GM21576 (cell line): Measurements from ENCODE around the gene KAT2A.

ENCODE experiments used
- ATAC-seq: cut with Tn5 transposase; IDR thresholded peaks from one replicate; pipeline ENCODE4 v1.9.1; 2021; ENCODE audit warnings: mild to moderate bottlenecking, moderate library complexity; ENCODE audit not compliant: unreplicated experiment

Gene KAT2A

GRCh38 chr17:42135664-42136653, 14.8 kb upstream of the KAT2A start:
- no peak for ATAC-seq

GRCh38 chr17:42135151-42135550, 14.0 kb upstream of the KAT2A start:
- no peak for ATAC-seq

GRCh38 chr17:42133461-42134041, 12.4 kb upstream of the KAT2A start:
- peak; percentile 47 for ATAC-seq

GRCh38 chr17:42132941-42133340, 11.8 kb upstream of the KAT2A start:
- peak; percentile 25 for ATAC-seq

- ATAC-seq, result no peak
These were observed 10.8 kb upstream of the KAT2A start for GRCh38 chr17:42131981-42132432.

- ATAC-seq, result no peak
These were observed 10.1 kb upstream of the KAT2A start for GRCh38 chr17:42131232-42131631.

GRCh38 chr17:42130310-42130936, 9.3 kb upstream of the KAT2A start:
- ATAC-seq, result no peak

GRCh38 chr17:42129109-42129837, 8.1 kb upstream of the KAT2A start:
- ATAC-seq, result no peak

- no peak for ATAC-seq
These were observed 6.2 kb upstream of the KAT2A start for GRCh38 chr17:42127414-42127813.

- no peak for ATAC-seq
These were observed 5.7 kb upstream of the KAT2A start for GRCh38 chr17:42126836-42127235.

- ATAC-seq, result no peak
These were observed 4.4 kb upstream of the KAT2A start for GRCh38 chr17:42125565-42125964.

GRCh38 chr17:42124256-42124655, 3.1 kb upstream of the KAT2A start:
- no peak for ATAC-seq

GRCh38 chr17:42122371-42123303, 1.5 kb upstream of the KAT2A start, which contains the start of gene HSPB9:
HSPB9 (plus strand) TSS chr17:42122804; CDS start chr17:42122851, 47 bp downstream.
- ATAC-seq, result no peak

GRCh38 chr17:42120161-42120769, 902 bp downstream of the KAT2A start:
- no peak for ATAC-seq

- no peak for ATAC-seq
These were observed 1.9 kb downstream of the KAT2A start for GRCh38 chr17:42119301-42119700.

GRCh38 chr17:42118545-42118944, 2.6 kb downstream of the KAT2A start:
- ATAC-seq, result no peak

- no peak for ATAC-seq
These were observed 3.0 kb downstream of the KAT2A start for GRCh38 chr17:42118126-42118510.

GRCh38 chr17:42117397-42118125, 3.6 kb downstream of the KAT2A start:
- no peak for ATAC-seq
